ENCODE data around the gene OPCML. TPM values are rescaled to one million over a fixed set of nuclear protein-coding genes. Genes with fewer than 3 reads are reported as not detected.

OPCML gene
- total and polyA plus RNA-seq, 5 donors: 0.14 to 2.8 (median 1.1) TPM

GRCh38 chr11:132864811-132865576, 667.3 kb downstream of the OPCML start:
- intact Hi-C loops (cut with DNase I): no loop called here
- no peak overlapping the region for H3K4me3 ChIP-seq (ENCODE audit: low read length)
- no peak for DNase-seq

GRCh38 chr11:132862933-132863332, 669.4 kb downstream of the OPCML start:
- 81% methylated on average over 5 of the region's 5 CpGs for WGBS
- intact Hi-C loops (cut with DNase I): no loop called here
- Histone ChIP-seq H3K4me1 (ENCODE audit: control insufficient read depth, insufficient read depth, low read length) (no peaks in the 10 kb centered on the region), H3K9me3 (ENCODE audit: control insufficient read depth, low read length) (no peaks in the 10 kb centered on the region), H3K27me3 (ENCODE audit: control insufficient read depth, insufficient read depth) (no peaks in the 10 kb centered on the region), H3K27ac (ENCODE audit: low read length) (no peak overlapping the region), H3K4me3 (ENCODE audit: low read length) (no peak overlapping the region)
- peak; percentile 38 to 85 for ATAC-seq
- no peak for DNase-seq

More at GRCh38 chr11:132864811-132865576, 667.3 kb downstream of the OPCML start:
- Histone ChIP-seq H3K9me3 (ENCODE audit: control insufficient read depth, low read length) (no peaks in the 10 kb centered on the region), H3K27me3 (ENCODE audit: control insufficient read depth, insufficient read depth) (no peaks in the 10 kb centered on the region), H3K27ac (ENCODE audit: low read length) (no peak overlapping the region), H3K4me1 (ENCODE audit: control insufficient read depth, insufficient read depth, low read length) (no peaks in the 10 kb centered on the region)
- WGBS: 91% methylated on average over 17 of the region's 17 CpGs
- ATAC-seq: no peak

GRCh38 chr11:132862137-132862536, 670.2 kb downstream of the OPCML start:
- no peaks in the 10 kb centered on the region for H3K9me3 ChIP-seq (ENCODE audit: control insufficient read depth, low read length)
- no peak overlapping the region for H3K27ac ChIP-seq (ENCODE audit: low read length)
- intact Hi-C loops (cut with DNase I): no loop called here
- ATAC-seq (no peak), DNase-seq (no peak)
- no peaks in the 10 kb centered on the region for H3K27me3 ChIP-seq (ENCODE audit: control insufficient read depth, insufficient read depth)
- no peaks in the 10 kb centered on the region for H3K4me1 ChIP-seq (ENCODE audit: control insufficient read depth, insufficient read depth, low read length)
- no peak overlapping the region for H3K4me3 ChIP-seq (ENCODE audit: low read length)
- WGBS: 93% methylated on average over 5 of the region's 5 CpGs

GRCh38 chr11:132859306-132859705, 673.0 kb downstream of the OPCML start:
- WGBS: 53% methylated on average over 6 of the region's 6 CpGs
- intact Hi-C loops (cut with DNase I): no loop called here
- DNase-seq: no peak

GRCh38 chr11:132858223-132858622, 674.1 kb downstream of the OPCML start:
- ATAC-seq (no peak), DNase-seq (no peak)
- Histone ChIP-seq H3K9me3 (ENCODE audit: control insufficient read depth, low read length) (no peaks in the 10 kb centered on the region), H3K27me3 (ENCODE audit: control insufficient read depth, insufficient read depth) (no peaks in the 10 kb centered on the region), H3K4me1 (ENCODE audit: control insufficient read depth, insufficient read depth, low read length) (no peaks in the 10 kb centered on the region), H3K4me3 (ENCODE audit: low read length) (no peak overlapping the region), H3K27ac (ENCODE audit: low read length) (no peak overlapping the region)
- intact Hi-C loops (cut with DNase I): no loop called here
- 10% methylated on average over 5 of the region's 5 CpGs for WGBS

More at GRCh38 chr11:132859306-132859705, 673.0 kb downstream of the OPCML start:
- Histone ChIP-seq H3K4me3 (ENCODE audit: low read length) (no peak overlapping the region), H3K4me1 (ENCODE audit: control insufficient read depth, insufficient read depth, low read length) (no peaks in the 10 kb centered on the region), H3K27ac (ENCODE audit: low read length) (no peak overlapping the region), H3K27me3 (ENCODE audit: control insufficient read depth, insufficient read depth) (no peaks in the 10 kb centered on the region), H3K9me3 (ENCODE audit: control insufficient read depth, low read length) (no peaks in the 10 kb centered on the region)
- no peak for ATAC-seq

- no peaks in the 10 kb centered on the region for H3K4me1 ChIP-seq (ENCODE audit: control insufficient read depth, insufficient read depth, low read length)
- ATAC-seq: no peak
- intact Hi-C loops (cut with DNase I): no loop called here
- no peaks in the 10 kb centered on the region for H3K27me3 ChIP-seq (ENCODE audit: control insufficient read depth, insufficient read depth)
- no peaks in the 10 kb centered on the region for H3K9me3 ChIP-seq (ENCODE audit: control insufficient read depth, low read length)
- DNase-seq: no peak
- no peak overlapping the region for H3K4me3 ChIP-seq (ENCODE audit: low read length)
- WGBS: 85% methylated on average over 4 of the region's 4 CpGs
- H3K27ac ChIP-seq (ENCODE audit: low read length): no peak overlapping the region
These were observed 676.3 kb downstream of the OPCML start for GRCh38 chr11:132856032-132856431.

GRCh38 chr11:132855516-132855915, 676.8 kb downstream of the OPCML start:
- no peak overlapping the region for H3K27ac ChIP-seq (ENCODE audit: low read length)
- no peak for ATAC-seq

GRCh38 chr11:132853886-132854285, 678.4 kb downstream of the OPCML start:
- H3K27ac ChIP-seq (ENCODE audit: low read length): no peak overlapping the region
- H3K27me3 ChIP-seq (ENCODE audit: control insufficient read depth, insufficient read depth): no peaks in the 10 kb centered on the region
- intact Hi-C loops (cut with DNase I): no loop called here
- no peaks in the 10 kb centered on the region for H3K9me3 ChIP-seq (ENCODE audit: control insufficient read depth, low read length)
- 82% methylated on average over 3 of the region's 3 CpGs for WGBS
- H3K4me1 ChIP-seq (ENCODE audit: control insufficient read depth, insufficient read depth, low read length): no peaks in the 10 kb centered on the region
- ATAC-seq (no peak), DNase-seq (no peak)
- H3K4me3 ChIP-seq (ENCODE audit: low read length): no peak overlapping the region

More at GRCh38 chr11:132855516-132855915, 676.8 kb downstream of the OPCML start:
- H3K4me1 ChIP-seq (ENCODE audit: control insufficient read depth, insufficient read depth, low read length): no peaks in the 10 kb centered on the region
- H3K9me3 ChIP-seq (ENCODE audit: control insufficient read depth, low read length): no peaks in the 10 kb centered on the region
- no peaks in the 10 kb centered on the region for H3K27me3 ChIP-seq (ENCODE audit: control insufficient read depth, insufficient read depth)
- DNase-seq: no peak
- intact Hi-C loops (cut with DNase I): no loop called here
- 98% methylated on average over 3 of the region's 3 CpGs for WGBS
- H3K4me3 ChIP-seq (ENCODE audit: low read length): no peak overlapping the region

- intact Hi-C loops (cut with DNase I): no loop called here
These were observed 679.9 kb downstream of the OPCML start for GRCh38 chr11:132852361-132852760.

GRCh38 chr11:132851247-132851646, 681.1 kb downstream of the OPCML start:
- intact Hi-C loops (cut with DNase I): no loop called here
- Histone ChIP-seq H3K4me3 (ENCODE audit: low read length) (no peak overlapping the region), H3K4me1 (ENCODE audit: control insufficient read depth, insufficient read depth, low read length) (no peaks in the 10 kb centered on the region), H3K9me3 (ENCODE audit: control insufficient read depth, low read length) (no peaks in the 10 kb centered on the region), H3K27ac (ENCODE audit: low read length) (no peak overlapping the region), H3K27me3 (ENCODE audit: control insufficient read depth, insufficient read depth) (no peaks in the 10 kb centered on the region)
- WGBS: 82% methylated on average over 2 of the region's 2 CpGs
- ATAC-seq (no peak), DNase-seq (no peak)

More at GRCh38 chr11:132852361-132852760, 679.9 kb downstream of the OPCML start:
- ATAC-seq (no peak), DNase-seq (no peak)
- Histone ChIP-seq H3K4me3 (ENCODE audit: low read length) (no peak overlapping the region), H3K9me3 (ENCODE audit: control insufficient read depth, low read length) (no peaks in the 10 kb centered on the region), H3K4me1 (ENCODE audit: control insufficient read depth, insufficient read depth, low read length) (no peaks in the 10 kb centered on the region), H3K27me3 (ENCODE audit: control insufficient read depth, insufficient read depth) (no peaks in the 10 kb centered on the region), H3K27ac (ENCODE audit: low read length) (no peak overlapping the region)
- WGBS: 96% methylated on average over 7 of the region's 7 CpGs

- intact Hi-C loops (cut with DNase I): no loop called here
- 91% methylated on average over 3 of the region's 3 CpGs for WGBS
- Histone ChIP-seq H3K27ac (ENCODE audit: low read length) (no peak overlapping the region), H3K4me1 (ENCODE audit: control insufficient read depth, insufficient read depth, low read length) (no peaks in the 10 kb centered on the region), H3K4me3 (ENCODE audit: low read length) (no peak overlapping the region), H3K27me3 (ENCODE audit: control insufficient read depth, insufficient read depth) (no peaks in the 10 kb centered on the region), H3K9me3 (ENCODE audit: control insufficient read depth, low read length) (no peaks in the 10 kb centered on the region)
- DNase-seq (no peak), ATAC-seq (no peak)
These were observed 682.0 kb downstream of the OPCML start for GRCh38 chr11:132850266-132850665.

Measured in right cardiac atrium (tissue), 5 donors.